T-helper 2 cell treated with Interferon-gamma antibody and Interleukin-4, amounts not matched to agents 5 μg/mL and 100 μg/mL, for 36 hours (primary cell): ENCODE measurements around the gene TENM4.
"Not testable (repeated sequence)": the region's sequence is repeated elsewhere in the genome, so short reads cannot be mapped to it uniquely, and the experiment has no call there.

Source experiments
- DNase-seq: peaks from one replicate; pipeline ENCODE4 v3.0.0; 2021; ENCODE audit warnings: low spot score
- H3K27ac Mint-ChIP-seq: one replicate; pipeline ENCODE4 v1.8.0; 2021; ENCODE audit warnings: mild to moderate bottlenecking, mixed read lengths
- H3K27me3 Mint-ChIP-seq: one replicate; pipeline ENCODE4 v1.8.0; 2021; ENCODE audit warnings: low read depth, mixed read lengths
- H3K36me3 Mint-ChIP-seq: one replicate; pipeline ENCODE4 v1.8.0; 2021; ENCODE audit warnings: low read depth, mixed read lengths
- H3K4me1 Mint-ChIP-seq: one replicate; pipeline ENCODE4 v1.8.0; 2021; ENCODE audit warnings: low read depth, mixed read lengths
- H3K4me3 Mint-ChIP-seq: one replicate; pipeline ENCODE4 v1.8.0; 2022; ENCODE audit warnings: mild to moderate bottlenecking, moderate library complexity, mixed read lengths
- H3K9me3 Mint-ChIP-seq: one replicate; pipeline ENCODE4 v1.8.0; 2021; ENCODE audit warnings: mixed read lengths

TENM4 gene

GRCh38 chr11:78905756-78906155, 535.1 kb downstream of the TENM4 start:
- no peaks in the 10 kb centered on the region for H3K9me3 Mint-ChIP-seq
- H3K27ac Mint-ChIP-seq, result no peak overlapping the region
- H3K36me3 Mint-ChIP-seq, result no peaks in the 10 kb centered on the region
- H3K4me1 Mint-ChIP-seq, result no peaks in the 10 kb centered on the region
- H3K4me3 Mint-ChIP-seq, result no peak overlapping the region
- H3K27me3 Mint-ChIP-seq, result no peaks in the 10 kb centered on the region
- no peak for DNase-seq

GRCh38 chr11:78902771-78903507, 537.9 kb downstream of the TENM4 start:
- H3K27me3 Mint-ChIP-seq, result no peaks in the 10 kb centered on the region
- H3K4me3 Mint-ChIP-seq, result no peak overlapping the region
- DNase-seq, result no peak
- H3K36me3 Mint-ChIP-seq, result no peaks in the 10 kb centered on the region
- H3K4me1 Mint-ChIP-seq, result no peaks in the 10 kb centered on the region
- no peaks in the 10 kb centered on the region for H3K9me3 Mint-ChIP-seq
- no peak overlapping the region for H3K27ac Mint-ChIP-seq

GRCh38 chr11:78901831-78902230, 539.0 kb downstream of the TENM4 start:
- DNase-seq, result no peak
- Mint-ChIP-seq H3K9me3 (no peaks in the 10 kb centered on the region), H3K27ac (no peak overlapping the region), H3K4me1 (no peaks in the 10 kb centered on the region), H3K36me3 (no peaks in the 10 kb centered on the region), H3K4me3 (no peak overlapping the region), H3K27me3 (no peaks in the 10 kb centered on the region)

- no peak for DNase-seq
- Mint-ChIP-seq H3K36me3 (no peaks in the 10 kb centered on the region), H3K27me3 (no peaks in the 10 kb centered on the region), H3K9me3 (no peaks in the 10 kb centered on the region), H3K4me3 (no peak overlapping the region), H3K27ac (no peak overlapping the region), H3K4me1 (no peaks in the 10 kb centered on the region)
Observed at GRCh38 chr11:78898266-78898775, 542.5 kb downstream of the TENM4 start.

GRCh38 chr11:78893996-78894395, 546.8 kb downstream of the TENM4 start:
- DNase-seq, result no peak
- no peaks in the 10 kb centered on the region for H3K27me3 Mint-ChIP-seq
- H3K36me3 Mint-ChIP-seq, result no peaks in the 10 kb centered on the region
- H3K4me1 Mint-ChIP-seq, result no peaks in the 10 kb centered on the region
- H3K9me3 Mint-ChIP-seq, result no peaks in the 10 kb centered on the region
- H3K27ac Mint-ChIP-seq, result no peak overlapping the region
- no peak overlapping the region for H3K4me3 Mint-ChIP-seq

- Mint-ChIP-seq H3K4me3 (no peak overlapping the region), H3K27me3 (no peaks in the 10 kb centered on the region), H3K4me1 (no peaks in the 10 kb centered on the region), H3K27ac (no peak overlapping the region), H3K9me3 (no peaks in the 10 kb centered on the region), H3K36me3 (no peaks in the 10 kb centered on the region)
- no peak for DNase-seq
Observed at GRCh38 chr11:78889698-78890097, 551.1 kb downstream of the TENM4 start.

- no peaks in the 10 kb centered on the region for H3K36me3 Mint-ChIP-seq
- H3K27me3 Mint-ChIP-seq, result no peaks in the 10 kb centered on the region
- H3K4me1 Mint-ChIP-seq, result no peaks in the 10 kb centered on the region
- H3K27ac Mint-ChIP-seq, result no peak overlapping the region
- no peaks in the 10 kb centered on the region for H3K9me3 Mint-ChIP-seq
- H3K4me3 Mint-ChIP-seq, result no peak overlapping the region
- DNase-seq, result no peak
Observed at GRCh38 chr11:78886616-78887015, 554.2 kb downstream of the TENM4 start.

DNA sequence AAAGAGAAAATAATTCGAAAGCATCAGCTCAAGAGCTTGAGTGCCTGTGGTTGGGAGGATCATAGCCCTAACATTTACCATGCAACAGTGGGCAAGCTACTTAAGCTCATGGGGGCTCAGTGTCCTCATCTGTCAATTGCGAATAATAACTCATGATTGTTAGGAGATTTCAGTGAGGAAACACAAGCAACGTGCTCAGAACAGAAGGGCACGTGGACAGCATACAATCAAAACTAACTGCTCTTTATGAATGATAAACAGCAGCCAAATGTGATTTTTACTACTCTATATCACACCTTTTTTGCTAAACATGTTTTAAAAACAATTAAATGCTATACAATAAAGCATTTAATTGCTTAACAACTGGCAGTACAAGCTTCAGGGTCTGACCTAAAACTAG, 556.1 kb downstream of the TENM4 start:
- Mint-ChIP-seq H3K36me3 (no peaks in the 10 kb centered on the region), H3K27me3 (no peaks in the 10 kb centered on the region), H3K9me3 (no peaks in the 10 kb centered on the region), H3K4me1 (no peaks in the 10 kb centered on the region), H3K4me3 (no peak overlapping the region), H3K27ac (no peak overlapping the region)
- no peak for DNase-seq

- DNase-seq, result no peak
- Mint-ChIP-seq H3K27me3 (no peaks in the 10 kb centered on the region), H3K4me1 (no peaks in the 10 kb centered on the region), H3K9me3 (peaks cover 5% of the 10 kb centered on the region), H3K4me3 (no peak overlapping the region), H3K27ac (no peak overlapping the region), H3K36me3 (no peaks in the 10 kb centered on the region)
Observed at GRCh38 chr11:78883506-78883905, 557.3 kb downstream of the TENM4 start.

GRCh38 chr11:78879094-78879980, 561.5 kb downstream of the TENM4 start:
- H3K36me3 Mint-ChIP-seq, H3K4me3 Mint-ChIP-seq, DNase-seq, H3K27me3 Mint-ChIP-seq, H3K27ac Mint-ChIP-seq, H3K4me1 Mint-ChIP-seq: not testable (repeated sequence)
- H3K9me3 Mint-ChIP-seq, result peaks cover 11% of the 10 kb centered on the region

- H3K27me3 Mint-ChIP-seq, result no peaks in the 10 kb centered on the region
- H3K27ac Mint-ChIP-seq, result no peak overlapping the region
- H3K9me3 Mint-ChIP-seq, result peaks cover 11% of the 10 kb centered on the region
- H3K4me1 Mint-ChIP-seq, result no peaks in the 10 kb centered on the region
- DNase-seq, result no peak
- H3K4me3 Mint-ChIP-seq, result no peak overlapping the region
- H3K36me3 Mint-ChIP-seq, result no peaks in the 10 kb centered on the region
Observed at GRCh38 chr11:78878631-78879030, 562.2 kb downstream of the TENM4 start.

DNA sequence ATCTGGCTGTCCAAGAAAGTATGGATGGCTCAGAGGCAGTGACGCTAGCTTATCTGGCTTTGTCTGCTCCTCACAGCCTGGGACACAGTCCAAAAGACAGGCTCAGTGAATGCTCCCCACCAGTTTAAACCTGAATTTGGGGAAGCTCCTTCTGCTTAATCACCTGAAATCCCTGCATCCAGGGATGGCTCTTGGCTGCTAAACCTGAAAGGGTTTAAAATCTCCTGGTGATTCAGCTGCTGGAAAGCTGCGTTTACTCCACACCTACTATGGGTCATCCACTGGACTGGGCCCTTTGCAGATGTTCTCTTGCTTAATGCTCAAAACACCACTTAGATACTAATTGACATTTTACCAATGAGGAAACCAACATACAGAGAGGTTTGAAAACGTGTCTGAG, 564.2 kb downstream of the TENM4 start:
- DNase-seq, result no peak
- H3K36me3 Mint-ChIP-seq, result no peaks in the 10 kb centered on the region
- H3K27ac Mint-ChIP-seq, result no peak overlapping the region
- H3K27me3 Mint-ChIP-seq, result no peaks in the 10 kb centered on the region
- H3K4me3 Mint-ChIP-seq, result no peak overlapping the region
- no peaks in the 10 kb centered on the region for H3K4me1 Mint-ChIP-seq
- peaks cover 11% of the 10 kb centered on the region for H3K9me3 Mint-ChIP-seq

GRCh38 chr11:78870655-78871054, 570.2 kb downstream of the TENM4 start:
- H3K9me3 Mint-ChIP-seq, result no peaks in the 10 kb centered on the region
- peaks cover 19% of the 10 kb centered on the region for H3K27me3 Mint-ChIP-seq
- H3K4me1 Mint-ChIP-seq, result no peaks in the 10 kb centered on the region
- H3K4me3 Mint-ChIP-seq, result no peak overlapping the region
- no peaks in the 10 kb centered on the region for H3K36me3 Mint-ChIP-seq
- no peak overlapping the region for H3K27ac Mint-ChIP-seq
- no peak for DNase-seq

GRCh38 chr11:78869293-78869692, 571.5 kb downstream of the TENM4 start:
- no peak overlapping the region for H3K27ac Mint-ChIP-seq
- DNase-seq, result no peak
- H3K9me3 Mint-ChIP-seq, result no peaks in the 10 kb centered on the region
- no peak overlapping the region for H3K4me3 Mint-ChIP-seq
- H3K27me3 Mint-ChIP-seq, result peaks cover 19% of the 10 kb centered on the region
- H3K36me3 Mint-ChIP-seq, result no peaks in the 10 kb centered on the region
- H3K4me1 Mint-ChIP-seq, result no peaks in the 10 kb centered on the region
